ENCODE data around the gene PRKCB. TPM values are rescaled to one million over a fixed set of nuclear protein-coding genes. Genes with fewer than 3 reads are reported as not detected.

The PRKCB gene
- total RNA-seq, 1 experiment from 2014 or later: not detected

- Mint-ChIP-seq H3K4me3 (ENCODE audit: low read depth, unreplicated experiment) (no peak overlapping the region), H3K4me1 (ENCODE audit: low read depth, unreplicated experiment) (no peaks in the 10 kb centered on the region), H3K36me3 (ENCODE audit: insufficient read depth, unreplicated experiment) (no peaks in the 10 kb centered on the region), H3K9me3 (ENCODE audit: low read depth, unreplicated experiment) (no peaks in the 10 kb centered on the region), H3K27me3 (ENCODE audit: unreplicated experiment) (peaks cover 97% of the 10 kb centered on the region), H3K27ac (ENCODE audit: unreplicated experiment) (no peak overlapping the region)
- CTCF ChIA-PET: no interaction called here
- no TSS peak for BruUV-seq (replicated peaks)
- TF ChIP-seq CTCF (IDR thresholded peaks at IDR 0.05; ENCODE audit: unreplicated experiment): no peak
- intact Hi-C loops (cut with micrococcal nuclease; ENCODE audit: unreplicated experiment): no loop called here
- no peak for DNase-seq
These were observed 371.1 kb downstream of the PRKCB start for GRCh38 chr16:24206926-24207325.

GRCh38 chr16:24208710-24209109, 372.9 kb downstream of the PRKCB start:
- Mint-ChIP-seq H3K4me3 (ENCODE audit: low read depth, unreplicated experiment) (no peak overlapping the region), H3K4me1 (ENCODE audit: low read depth, unreplicated experiment) (no peaks in the 10 kb centered on the region), H3K27ac (ENCODE audit: unreplicated experiment) (no peak overlapping the region), H3K36me3 (ENCODE audit: insufficient read depth, unreplicated experiment) (no peaks in the 10 kb centered on the region), H3K27me3 (ENCODE audit: unreplicated experiment) (peaks cover 88% of the 10 kb centered on the region), H3K9me3 (ENCODE audit: low read depth, unreplicated experiment) (no peaks in the 10 kb centered on the region)
- TF ChIP-seq CTCF (IDR thresholded peaks at IDR 0.05; ENCODE audit: unreplicated experiment): no peak
- DNase-seq: no peak
- intact Hi-C loops (cut with micrococcal nuclease; ENCODE audit: unreplicated experiment): no loop called here
- CTCF ChIA-PET: interaction anchor here (0.6 to 1.2 kb wide), 3 partner anchors 44 to 308 kb away, joined by 3 read pairs; no protein-coding TSS in a partner anchor
- no TSS peak for BruUV-seq (replicated peaks)

- CTCF ChIA-PET: no interaction called here
- no peak overlapping the region for H3K4me3 Mint-ChIP-seq (ENCODE audit: low read depth, unreplicated experiment)
- no TSS peak for BruUV-seq (replicated peaks)
These were observed 379.2 kb downstream of the PRKCB start for GRCh38 chr16:24214992-24215391.

GRCh38 chr16:24216961-24217360, 381.2 kb downstream of the PRKCB start:
- H3K27ac Mint-ChIP-seq (ENCODE audit: unreplicated experiment): no peak overlapping the region
- CTCF ChIA-PET: interaction anchor here (0.7 kb wide), 1 partner anchor 11 kb away, joined by 3 read pairs; no protein-coding TSS in a partner anchor

More at GRCh38 chr16:24214992-24215391, 379.2 kb downstream of the PRKCB start:
- no peak overlapping the region for H3K27ac Mint-ChIP-seq (ENCODE audit: unreplicated experiment)
- no peak for TF ChIP-seq CTCF (IDR thresholded peaks at IDR 0.05; ENCODE audit: unreplicated experiment)
- intact Hi-C loops (cut with micrococcal nuclease; ENCODE audit: unreplicated experiment): no loop called here
- H3K4me1 Mint-ChIP-seq (ENCODE audit: low read depth, unreplicated experiment): no peaks in the 10 kb centered on the region
- no peak for DNase-seq
- no peaks in the 10 kb centered on the region for H3K36me3 Mint-ChIP-seq (ENCODE audit: insufficient read depth, unreplicated experiment)
- H3K9me3 Mint-ChIP-seq (ENCODE audit: low read depth, unreplicated experiment): peaks cover 2% of the 10 kb centered on the region
- peaks cover 88% of the 10 kb centered on the region for H3K27me3 Mint-ChIP-seq (ENCODE audit: unreplicated experiment)

More at GRCh38 chr16:24216961-24217360, 381.2 kb downstream of the PRKCB start:
- BruUV-seq (replicated peaks): no TSS peak
- Mint-ChIP-seq H3K27me3 (ENCODE audit: unreplicated experiment) (peaks cover 81% of the 10 kb centered on the region), H3K9me3 (ENCODE audit: low read depth, unreplicated experiment) (peaks cover 2% of the 10 kb centered on the region), H3K4me3 (ENCODE audit: low read depth, unreplicated experiment) (no peak overlapping the region), H3K4me1 (ENCODE audit: low read depth, unreplicated experiment) (no peaks in the 10 kb centered on the region), H3K36me3 (ENCODE audit: insufficient read depth, unreplicated experiment) (no peaks in the 10 kb centered on the region)
- no peak for DNase-seq
- intact Hi-C loops (cut with micrococcal nuclease; ENCODE audit: unreplicated experiment): no loop called here
- no peak for TF ChIP-seq CTCF (IDR thresholded peaks at IDR 0.05; ENCODE audit: unreplicated experiment)
